GM23248 (cell line): Measurements from ENCODE around the gene HNRNPA0.

Experiments
- EZH2 ChIP-seq: fragments of 200-600 bp; sonication (generic); IDR thresholded peaks from 2 replicates; pipeline ENCODE4 v1.6.1; 2018; ENCODE audit warnings: antibody characterized with exemption, mild to moderate bottlenecking; ENCODE audit not compliant: insufficient read depth, poor library complexity, severe bottlenecking
- EZH2phosphoT487 ChIP-seq: fragments of 200-600 bp; sonication (generic); IDR thresholded peaks from 2 replicates; pipeline ENCODE4 v1.6.1; 2018; ENCODE audit warnings: antibody characterized with exemption, moderate library complexity, mild to moderate bottlenecking, low read depth; ENCODE audit not compliant: insufficient read depth

GRCh38 chr5:137710086-137710485 lies 44.1 kb downstream of the HNRNPA0 start:
- no peak for TF ChIP-seq EZH2
- no peak for TF ChIP-seq EZH2phosphoT487
